A549 (cell line): Measurements from ENCODE around the gene NDUFV3. TPM values are rescaled to one million over a fixed set of nuclear protein-coding genes. Genes with fewer than 3 reads are reported as not detected.

Source experiments
- ATAC-seq, 2 experiments: fragments of 200-7000 bp in 1 of 2; fragments of >200 bp in 1 of 2; cut with Nextera tagmentation in 1 of 2; cut with Tn5 transposase in 1 of 2; 3 replicates each; pipeline versions ENCODE4 v1.8.0 to v1.9.1; 2018 to 2020; ENCODE audit warnings: mild to moderate bottlenecking in 1 of 2, moderate library complexity in 1 of 2
- CTCF ChIA-PET: fragments of 300-600 bp; sonication (Branson Sonifier 250); formaldehyde crosslinking; extraction: SDS; loops from one replicate; lab custom pipeline; 2021; ENCODE audit warnings: antibody characterized with exemption, inconsistent platforms; lab: Yijun Ruan, JAX
- POLR2A ChIA-PET: fragments of 350-600 bp; formaldehyde crosslinking; extraction: SDS; loops from one replicate; lab custom pipeline; 2021; ENCODE audit warnings: antibody characterized with exemption, inconsistent platforms; lab: Yijun Ruan, JAX
- DNase-seq, 2 experiments: peaks; one replicate each; pipeline versions ENCODE4 v3.0.0 to v3.0.0-alpha.2; 2011 to 2016; ENCODE audit warnings: low read depth in 1 of 2, low spot score in 1 of 2
- FAIRE-seq: peaks from 2 replicates; lab custom pipeline; 2011; peaks lifted over from hg19 to GRCh38; lab: Jason Lieb, UNC
- H3K27ac ChIP-seq, 2 experiments: fragments of >200 bp; sonication (Bioruptor Twin); formaldehyde crosslinking; 3 replicates each; pipeline ENCODE4 v1.5.1; 2016 to 2017
- H3K4me1 ChIP-seq: fragments of >200 bp; sonication (Bioruptor Twin); formaldehyde crosslinking; 3 replicates; pipeline ENCODE4 v1.6.1; 2016
- H3K4me2 ChIP-seq: fragments of >200 bp; sonication (Bioruptor Twin); formaldehyde crosslinking; 3 replicates; pipeline ENCODE4 v1.6.1; 2016
- H3K4me3 ChIP-seq: fragments of >200 bp; sonication (Bioruptor Twin); formaldehyde crosslinking; 3 replicates; pipeline ENCODE4 v1.5.1; 2016
- H3K9me3 ChIP-seq: fragments of >200 bp; sonication (Bioruptor Twin); formaldehyde crosslinking; 3 replicates; pipeline ENCODE4 v1.6.1; 2016
- BCL3 ChIP-seq: fragments of >200 bp; sonication (Bioruptor Twin); formaldehyde crosslinking; IDR thresholded peaks from 3 replicates; pipeline ENCODE4 v1.6.1; 2016
- BHLHE40 ChIP-seq: IDR thresholded peaks from 2 replicates; pipeline ENCODE4 v1.6.1; 2012; ENCODE audit warnings: low read depth, low read length, inconsistent platforms
- EHMT2 ChIP-seq: fragments of 200-600 bp; sonication (generic); IDR thresholded peaks from 2 replicates; pipeline ENCODE4 v1.6.1; 2016; ENCODE audit warnings: antibody characterized with exemption, low read depth, mild to moderate bottlenecking, moderate library complexity
- EP300 ChIP-seq, 2 experiments: fragments of >200 bp; sonication (Bioruptor Twin); formaldehyde crosslinking; IDR thresholded peaks; 2 replicates in 1 of 2; 3 replicates in 1 of 2; pipeline ENCODE4 v1.6.1; 2016 to 2017
- ESRRA ChIP-seq: fragments of 150-350 bp; IDR thresholded peaks from 2 replicates; pipeline ENCODE4 v1.6.1; 2014; ENCODE audit warnings: mild to moderate bottlenecking, low read length, borderline replicate concordance
- FOSB ChIP-seq: fragments of 250-450 bp; sonication (Bioruptor Pico); IDR thresholded peaks from 2 replicates; pipeline ENCODE4 v1.5.0; 2020; ENCODE audit warnings: mild to moderate bottlenecking, moderate library complexity
- FOSL2 ChIP-seq, 2 experiments: fragments of 450-650 bp in 1 of 2; fragments of >200 bp in 1 of 2; sonication (Bioruptor Twin) in 1 of 2; formaldehyde crosslinking; IDR thresholded peaks; 2 replicates each; pipeline versions ENCODE4 v1.5.0 to v1.6.1; 2016 to 2020; ENCODE audit warnings: mild to moderate bottlenecking in 1 of 2, moderate library complexity in 1 of 2
- FOXS1 ChIP-seq: fragments of 250-450 bp; sonication (Bioruptor Pico); IDR thresholded peaks from 2 replicates; pipeline ENCODE4 v1.5.0; 2020; ENCODE audit warnings: mild to moderate bottlenecking, moderate library complexity
- HEYL ChIP-seq: fragments of 250-450 bp; sonication (Bioruptor Pico); IDR thresholded peaks from 2 replicates; pipeline ENCODE4 v1.8.0; 2021; ENCODE audit warnings: mild to moderate bottlenecking, moderate library complexity
- HOXB5 ChIP-seq: fragments of 250-450 bp; sonication (Bioruptor Pico); IDR thresholded peaks from 2 replicates; pipeline ENCODE4 v1.5.0; 2020; ENCODE audit warnings: mild to moderate bottlenecking, moderate library complexity
- JUN ChIP-seq, 2 experiments: fragments of >200 bp; sonication (Bioruptor Twin); formaldehyde crosslinking; IDR thresholded peaks; 2 replicates in 1 of 2; 3 replicates in 1 of 2; pipeline ENCODE4 v1.6.1; 2016 to 2017
- KDM1A ChIP-seq: fragments of 200-600 bp; sonication (generic); IDR thresholded peaks from 2 replicates; pipeline ENCODE4 v1.6.1; 2016; ENCODE audit warnings: low read depth, mild to moderate bottlenecking
- KDM5A ChIP-seq: fragments of 200-600 bp; sonication (generic); IDR thresholded peaks from 2 replicates; pipeline ENCODE4 v1.6.1; 2016; ENCODE audit warnings: antibody characterized with exemption, mild to moderate bottlenecking
- MAFK ChIP-seq: fragments of 450-650 bp; IDR thresholded peaks from 2 replicates; pipeline ENCODE4 v1.6.1; 2014; ENCODE audit not compliant: partially characterized antibody
- MAZ ChIP-seq: fragments of 150-350 bp; IDR thresholded peaks from 2 replicates; pipeline ENCODE4 v1.6.1; 2014; ENCODE audit warnings: antibody characterized with exemption, low read depth, low read length, borderline replicate concordance
- MYC ChIP-seq: IDR thresholded peaks from 2 replicates; pipeline ENCODE4 v1.6.1; 2012; ENCODE audit warnings: mild to moderate bottlenecking, inconsistent platforms, low read length, improper control_type of control experiment, borderline replicate concordance
- NPAS2 ChIP-seq: fragments of 250-450 bp; sonication (Bioruptor Pico); IDR thresholded peaks from 2 replicates; pipeline ENCODE4 v1.8.0; 2022; ENCODE audit warnings: mild to moderate bottlenecking, moderate library complexity, borderline replicate concordance
- PHF8 ChIP-seq: fragments of 200-600 bp; sonication (generic); IDR thresholded peaks from 2 replicates; pipeline ENCODE4 v1.6.1; 2016; ENCODE audit warnings: low read depth, mild to moderate bottlenecking, antibody characterized with exemption, moderate library complexity, borderline replicate concordance
- POLR2A ChIP-seq: IDR thresholded peaks from 2 replicates; pipeline ENCODE4 v1.6.1; 2012; ENCODE audit warnings: mild to moderate bottlenecking, low read length
- RNF2 ChIP-seq: fragments of 200-600 bp; sonication (generic); IDR thresholded peaks from 2 replicates; pipeline ENCODE4 v1.6.1; 2016; ENCODE audit warnings: low read depth, mild to moderate bottlenecking, antibody characterized with exemption, moderate library complexity, borderline replicate concordance
- SMC3 ChIP-seq: fragments of >200 bp; sonication (Bioruptor Twin); formaldehyde crosslinking; IDR thresholded peaks from 3 replicates; pipeline ENCODE4 v1.6.1; 2018; ENCODE audit warnings: inconsistent platforms
- TFCP2L1 ChIP-seq: fragments of 250-450 bp; sonication (Bioruptor Pico); IDR thresholded peaks from 2 replicates; pipeline ENCODE4 v1.5.0; 2021; ENCODE audit warnings: mild to moderate bottlenecking
- TP53 ChIP-seq: fragments of 250-450 bp; sonication (Bioruptor Pico); IDR thresholded peaks from 2 replicates; pipeline ENCODE4 v1.5.0; 2021; ENCODE audit warnings: mild to moderate bottlenecking, moderate library complexity
- ZC3H11A ChIP-seq: fragments of 450-650 bp; IDR thresholded peaks from 2 replicates; pipeline ENCODE4 v1.6.1; 2014; ENCODE audit warnings: antibody characterized with exemption, mild to moderate bottlenecking
- ZNF302 ChIP-seq: fragments of 250-450 bp; sonication (Bioruptor Pico); IDR thresholded peaks from 2 replicates; pipeline ENCODE4 v1.9.0; 2021; ENCODE audit warnings: inconsistent platforms, mild to moderate bottlenecking, moderate library complexity
- WGBS: methylation state at CpG from one replicate; pipeline ENCODE4 v1.1.6; 2017; ENCODE audit errors: missing lambda C conversion rate; 5-methylcytosine and 5-hydroxymethylcytosine counted together
- polyA plus RNA-seq, 4 experiments: library from polyadenylated mRNA; depleted of rRNA in 3 of 4; stranded (reverse); fragments of >200 nt; fragmentation: RNase III in 1 of 4; extraction: RNeasy Plus Mini Kit Qiagen cat#74134 plus additional on column Dnase treatment in 1 of 4; gene quantifications; 2 replicates in 3 of 4; 3 replicates in 1 of 4; pipeline ENCODE4 v1.2.3, GENCODE V29; 2011 to 2017
- TF ChIP-seq, protein P1 (sequence below): fragments of >200 bp; sonication (Bioruptor Twin); formaldehyde crosslinking; IDR thresholded peaks from 2 replicates; pipeline ENCODE4 v1.6.1; 2016
- TF ChIP-seq, protein P2 (sequence below): IDR thresholded peaks from 2 replicates; pipeline ENCODE4 v1.6.1; 2012
- TF ChIP-seq, protein P3 (sequence below): fragments of 450-650 bp; IDR thresholded peaks from 2 replicates; pipeline ENCODE4 v1.6.1; 2014; ENCODE audit warnings: antibody characterized with exemption
- TF ChIP-seq, protein P4 (sequence below): fragments of >200 bp; sonication (Bioruptor Twin); formaldehyde crosslinking; IDR thresholded peaks from 3 replicates; pipeline ENCODE4 v1.5.1; 2016

The NDUFV3 gene
- polyA plus RNA-seq, 2 of the 4 experiments (the other 2 are of a cell fraction): 17.1 to 20.7 TPM

DNA sequence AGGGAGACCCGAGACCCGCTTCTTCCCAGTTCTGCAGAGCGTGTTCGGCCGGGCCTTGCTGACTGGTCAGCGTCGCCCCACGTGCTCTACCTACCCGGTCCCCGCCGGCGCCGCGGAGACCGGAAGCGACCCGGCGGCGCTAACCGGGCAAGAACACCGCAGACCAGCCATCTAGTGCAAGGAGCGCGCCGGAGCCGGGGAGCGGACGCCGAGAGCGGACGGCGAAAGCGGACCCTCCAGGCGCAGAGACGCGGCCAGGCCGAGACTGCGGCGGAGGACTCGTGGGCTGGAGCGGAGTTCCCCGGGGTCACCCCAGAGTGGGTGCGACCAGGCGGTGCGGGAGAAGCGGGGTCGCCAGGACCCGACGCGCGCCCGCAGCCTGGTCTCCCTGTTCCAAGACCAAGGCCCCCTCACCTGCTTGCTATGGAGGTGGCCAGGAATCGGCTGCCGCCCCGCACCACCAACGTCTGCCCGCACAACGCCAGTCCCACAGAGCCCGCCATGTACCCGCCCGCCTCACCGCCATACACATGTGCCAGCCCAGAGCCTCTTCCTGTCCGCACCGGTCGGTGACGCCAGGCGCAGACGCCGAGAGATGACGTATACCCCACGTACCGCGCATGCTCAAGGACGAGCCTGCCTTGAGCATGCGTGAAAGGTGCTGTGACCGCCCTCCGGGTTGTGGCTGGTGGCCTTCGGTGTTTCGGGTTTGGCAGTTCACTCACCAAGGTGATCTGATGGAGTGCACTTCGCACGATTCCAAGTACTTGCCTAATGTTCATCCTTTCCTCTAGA lies 13.9 kb upstream of the NDUFV3 start, which contains the start of gene WDR4:
Gene WDR4 (minus strand): TSS at position 547 of the 795 bp plus-strand sequence. CDS start 44 bp downstream, at position 503.
- peak within 1 kb of the TSS; percentile 86 for H3K4me2 ChIP-seq
- ChIA-PET CTCF (no interaction called here), POLR2A (no interaction called here)
- WGBS: 2% methylated on average over 11 of the region's 80 CpGs
- ATAC-seq: peak; percentile 98
- TF ChIP-seq, protein P1, sequence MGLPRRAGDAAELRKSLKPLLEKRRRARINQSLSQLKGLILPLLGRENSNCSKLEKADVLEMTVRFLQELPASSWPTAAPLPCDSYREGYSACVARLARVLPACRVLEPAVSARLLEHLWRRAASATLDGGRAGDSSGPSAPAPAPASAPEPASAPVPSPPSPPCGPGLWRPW: no peak
- peak; percentile 43 to 91 for TF ChIP-seq JUN (IDR thresholded peaks at IDR 0.05)
- TF ChIP-seq ESRRA: no peak
- no peak for TF ChIP-seq NPAS2 (CRISPR knock-in tag)
- TF ChIP-seq ZC3H11A: no peak
- TF ChIP-seq, protein P2, sequence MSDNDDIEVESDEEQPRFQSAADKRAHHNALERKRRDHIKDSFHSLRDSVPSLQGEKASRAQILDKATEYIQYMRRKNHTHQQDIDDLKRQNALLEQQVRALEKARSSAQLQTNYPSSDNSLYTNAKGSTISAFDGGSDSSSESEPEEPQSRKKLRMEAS: peak; percentile 96
- peak; percentile 43; the same call in 1 of the 2 replicates for TF ChIP-seq KDM5A
- TF ChIP-seq MYC: peak; percentile 98
- peak; percentile 67; the same call in 2 of the 3 replicates for TF ChIP-seq BCL3
- no peak for TF ChIP-seq EP300 (IDR thresholded peaks at IDR 0.05)
- 0 out of 2 replicates have a peak, but pooled peaks have one; percentile 56 for TF ChIP-seq TP53 (CRISPR knock-in tag)
- TF ChIP-seq HOXB5 (CRISPR knock-in tag): no peak
- peak; percentile 39; the same call in 1 of the 2 replicates for TF ChIP-seq TFCP2L1
- peak; percentile 88 for TF ChIP-seq POLR2A
- TF ChIP-seq, protein P3, sequence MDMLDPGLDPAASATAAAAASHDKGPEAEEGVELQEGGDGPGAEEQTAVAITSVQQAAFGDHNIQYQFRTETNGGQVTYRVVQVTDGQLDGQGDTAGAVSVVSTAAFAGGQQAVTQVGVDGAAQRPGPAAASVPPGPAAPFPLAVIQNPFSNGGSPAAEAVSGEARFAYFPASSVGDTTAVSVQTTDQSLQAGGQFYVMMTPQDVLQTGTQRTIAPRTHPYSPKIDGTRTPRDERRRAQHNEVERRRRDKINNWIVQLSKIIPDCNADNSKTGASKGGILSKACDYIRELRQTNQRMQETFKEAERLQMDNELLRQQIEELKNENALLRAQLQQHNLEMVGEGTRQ: peak; percentile 92
- no peak for TF ChIP-seq FOSB
- no peaks in the 10 kb centered on the region for H3K9me3 ChIP-seq
- FAIRE-seq: no peak
- H3K4me3 ChIP-seq: peak within 1 kb of the TSS; percentile 73
- peaks cover 10% of the 10 kb centered on the region; the same call in 1 of the 3 replicates for H3K4me1 ChIP-seq
- peak; percentile 93 to 97 for DNase-seq
- H3K27ac ChIP-seq: peak within 1 kb of the TSS; percentile 90 to 96

DNA sequence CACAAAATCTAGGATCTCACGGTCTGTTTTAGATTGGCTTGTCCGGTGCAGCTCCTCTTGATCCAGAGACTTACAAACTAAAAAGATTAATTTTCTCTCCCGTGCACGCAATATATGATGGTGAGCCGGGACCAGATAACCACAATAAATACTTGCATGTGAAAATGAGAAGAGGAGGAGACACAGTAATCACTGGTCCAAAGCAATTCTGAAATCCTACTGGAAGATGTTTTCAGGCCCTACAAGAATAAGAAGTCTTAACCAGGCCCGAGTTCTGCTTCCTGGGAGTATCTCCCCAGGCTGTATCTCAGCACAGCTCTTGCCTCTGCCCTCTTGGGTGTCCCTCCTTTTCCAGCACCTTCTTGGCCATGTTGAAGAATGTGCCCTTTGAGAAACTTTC lies 12.8 kb upstream of the NDUFV3 start:
- CTCF ChIA-PET: no interaction called here
- Histone ChIP-seq H3K4me3 (peak overlapping the region; percentile 73), H3K27ac (no peak overlapping the region; a peak in 1 of 6 replicates), H3K4me1 (peaks cover 10% of the 10 kb centered on the region; the same call in 1 of the 3 replicates), H3K9me3 (no peaks in the 10 kb centered on the region), H3K4me2 (peak overlapping the region; percentile 70)
- TF ChIP-seq FOXS1 (CRISPR knock-in tag) (no peak), MAFK (no peak), FOSL2 (IDR thresholded peaks at IDR 0.05) (no peak), FOSL2 (CRISPR knock-in tag; IDR thresholded peaks at IDR 0.05) (no peak), MAZ (no peak), HOXB5 (CRISPR knock-in tag) (no peak), EP300 (IDR thresholded peaks at IDR 0.05) (no peak), EHMT2 (no peak), RNF2 (no peak), HEYL (CRISPR knock-in tag) (no peak), SMC3 (no peak), KDM1A (no peak), KDM5A (no peak), BHLHE40 (no peak), PHF8 (no peak), ZC3H11A (no peak), ZNF302 (CRISPR knock-in tag) (no peak)
- TF ChIP-seq, protein P1: no peak
- TF ChIP-seq, protein P4, sequence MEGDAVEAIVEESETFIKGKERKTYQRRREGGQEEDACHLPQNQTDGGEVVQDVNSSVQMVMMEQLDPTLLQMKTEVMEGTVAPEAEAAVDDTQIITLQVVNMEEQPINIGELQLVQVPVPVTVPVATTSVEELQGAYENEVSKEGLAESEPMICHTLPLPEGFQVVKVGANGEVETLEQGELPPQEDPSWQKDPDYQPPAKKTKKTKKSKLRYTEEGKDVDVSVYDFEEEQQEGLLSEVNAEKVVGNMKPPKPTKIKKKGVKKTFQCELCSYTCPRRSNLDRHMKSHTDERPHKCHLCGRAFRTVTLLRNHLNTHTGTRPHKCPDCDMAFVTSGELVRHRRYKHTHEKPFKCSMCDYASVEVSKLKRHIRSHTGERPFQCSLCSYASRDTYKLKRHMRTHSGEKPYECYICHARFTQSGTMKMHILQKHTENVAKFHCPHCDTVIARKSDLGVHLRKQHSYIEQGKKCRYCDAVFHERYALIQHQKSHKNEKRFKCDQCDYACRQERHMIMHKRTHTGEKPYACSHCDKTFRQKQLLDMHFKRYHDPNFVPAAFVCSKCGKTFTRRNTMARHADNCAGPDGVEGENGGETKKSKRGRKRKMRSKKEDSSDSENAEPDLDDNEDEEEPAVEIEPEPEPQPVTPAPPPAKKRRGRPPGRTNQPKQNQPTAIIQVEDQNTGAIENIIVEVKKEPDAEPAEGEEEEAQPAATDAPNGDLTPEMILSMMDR: no peak
- no peak for DNase-seq
- no peak for ATAC-seq
- WGBS: 97% methylated on average over 6 of the region's 6 CpGs
- POLR2A ChIA-PET: no interaction called here
- FAIRE-seq: no peak
